Measurements from ENCODE around the gene MPZL1.

- TF ChIP-seq CTCF (IDR thresholded peaks at IDR 0.05; ENCODE audit: insufficient read depth, low read length) (no peak), REST (IDR thresholded peaks at IDR 0.05; ENCODE audit: insufficient replicate concordance, low read depth) (no peak), POLR2AphosphoS5 (IDR thresholded peaks at IDR 0.05; ENCODE audit: low read depth) (no peak)
Observed at GRCh38 chr1:167815650-167816049, 93.9 kb downstream of the MPZL1 start.

All from HL-60 (cell line).